Fibroblast of lung (primary cell): ENCODE data around the gene IL31.

Experiments
- CTCF ChIP-seq, 2 donors: IDR thresholded peaks in 1 of 2; conservative IDR thresholded peaks in 1 of 2; 1 replicate in 1 of 2; 2 replicates in 1 of 2; pipeline ENCODE4 v1.5.1; 2011 to 2012; ENCODE audit warnings: low read length in 2 of 2, control low read depth in 1 of 2, inconsistent platforms in 1 of 2, low read depth in 1 of 2, mild to moderate bottlenecking in 1 of 2
- EZH2 ChIP-seq: IDR thresholded peaks from 2 replicates; pipeline ENCODE4 v1.5.1; 2012; ENCODE audit warnings: low read length, control low read depth, mild to moderate bottlenecking; ENCODE audit errors: missing control alignments

- peak; percentile 84 to 86 for TF ChIP-seq CTCF (conservative IDR thresholded peaks at IDR 0.05 in 1 of 2, IDR thresholded peaks at IDR 0.05 in 1 of 2; ENCODE audit: low read depth in 1 of 2, low read length in 2 of 2)
- no peak for TF ChIP-seq EZH2
Observed at GRCh38 chr12:122190842-122191668, 17.0 kb upstream of the IL31 start.
